ENCODE data around the gene LUZP2. TPM values are rescaled to one million over a fixed set of nuclear protein-coding genes. Genes with fewer than 3 reads are reported as not detected.

Gene LUZP2
- polyA plus RNA-seq, 1 experiment, result 1.6 TPM

DNA sequence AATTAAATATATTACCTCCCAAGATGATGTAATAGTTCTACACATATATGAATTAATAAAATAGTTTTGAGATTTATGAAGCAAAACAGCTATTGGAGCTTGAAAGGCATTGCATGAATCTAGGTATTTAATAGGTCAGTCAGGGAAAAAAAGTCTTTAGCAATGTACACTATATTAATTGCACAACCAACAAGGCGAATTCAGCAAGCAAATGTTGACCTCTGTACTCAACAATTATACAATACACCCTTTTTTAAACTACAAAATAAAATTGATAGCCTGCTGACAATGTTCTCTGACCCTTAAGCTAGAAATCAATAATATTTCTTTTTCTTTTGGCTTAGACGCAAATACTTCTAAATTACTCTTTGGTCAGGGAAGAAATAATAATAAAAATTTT lies 345.5 kb downstream of the LUZP2 start:
- CTCF ChIA-PET, result interaction anchor here (1.1 kb wide), 1 partner anchor 1821 kb away, joined by 3 read pairs; no protein-coding TSS in a partner anchor
- TF ChIP-seq, protein P1, sequence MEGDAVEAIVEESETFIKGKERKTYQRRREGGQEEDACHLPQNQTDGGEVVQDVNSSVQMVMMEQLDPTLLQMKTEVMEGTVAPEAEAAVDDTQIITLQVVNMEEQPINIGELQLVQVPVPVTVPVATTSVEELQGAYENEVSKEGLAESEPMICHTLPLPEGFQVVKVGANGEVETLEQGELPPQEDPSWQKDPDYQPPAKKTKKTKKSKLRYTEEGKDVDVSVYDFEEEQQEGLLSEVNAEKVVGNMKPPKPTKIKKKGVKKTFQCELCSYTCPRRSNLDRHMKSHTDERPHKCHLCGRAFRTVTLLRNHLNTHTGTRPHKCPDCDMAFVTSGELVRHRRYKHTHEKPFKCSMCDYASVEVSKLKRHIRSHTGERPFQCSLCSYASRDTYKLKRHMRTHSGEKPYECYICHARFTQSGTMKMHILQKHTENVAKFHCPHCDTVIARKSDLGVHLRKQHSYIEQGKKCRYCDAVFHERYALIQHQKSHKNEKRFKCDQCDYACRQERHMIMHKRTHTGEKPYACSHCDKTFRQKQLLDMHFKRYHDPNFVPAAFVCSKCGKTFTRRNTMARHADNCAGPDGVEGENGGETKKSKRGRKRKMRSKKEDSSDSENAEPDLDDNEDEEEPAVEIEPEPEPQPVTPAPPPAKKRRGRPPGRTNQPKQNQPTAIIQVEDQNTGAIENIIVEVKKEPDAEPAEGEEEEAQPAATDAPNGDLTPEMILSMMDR (IDR thresholded peaks at IDR 0.05; ENCODE audit: low read depth, low read length), result no peak
- no peak overlapping the region for H3K4me3 ChIP-seq (ENCODE audit: low read depth, low read length)
- no peaks in the 10 kb centered on the region for H3K9me3 ChIP-seq (ENCODE audit: control insufficient read depth, insufficient read depth, low read length)
- no peak overlapping the region for H3K27ac ChIP-seq (ENCODE audit: low read depth, low read length)
- POLR2A ChIA-PET, result no interaction called here
- no peaks in the 10 kb centered on the region for H3K27me3 ChIP-seq (ENCODE audit: control insufficient read depth, insufficient read depth, low read length)
- no peak for DNase-seq (ENCODE audit: low read depth, low spot score)

DNA sequence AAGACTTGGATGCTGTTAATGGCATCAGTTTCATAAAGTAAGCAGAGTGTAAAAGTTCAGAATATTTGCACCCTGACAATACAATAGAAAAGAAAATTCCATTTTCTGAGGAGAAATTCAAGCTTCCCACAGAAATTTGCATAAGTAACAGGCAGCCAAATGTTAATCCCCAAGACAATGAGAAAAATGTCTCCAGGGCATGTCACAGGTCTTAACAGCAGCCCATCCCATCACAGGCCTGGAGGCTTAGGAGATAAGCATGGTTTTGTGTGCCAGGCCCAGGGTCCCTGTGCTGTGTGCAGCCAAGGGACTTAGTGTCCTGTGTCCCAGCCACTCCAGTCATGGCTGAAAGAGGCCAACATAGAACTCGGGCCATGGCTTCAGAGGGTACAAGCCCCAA lies 347.6 kb downstream of the LUZP2 start:
- Histone ChIP-seq H3K4me3 (ENCODE audit: low read depth, low read length) (no peak overlapping the region), H3K27me3 (ENCODE audit: control insufficient read depth, insufficient read depth, low read length) (no peaks in the 10 kb centered on the region), H3K27ac (ENCODE audit: low read depth, low read length) (no peak overlapping the region), H3K9me3 (ENCODE audit: control insufficient read depth, insufficient read depth, low read length) (no peaks in the 10 kb centered on the region)
- TF ChIP-seq, protein P1 (IDR thresholded peaks at IDR 0.05; ENCODE audit: low read depth, low read length), result no peak
- CTCF ChIA-PET, result no interaction called here
- DNase-seq (ENCODE audit: low read depth, low spot score), result no peak
- POLR2A ChIA-PET, result no interaction called here

DNA sequence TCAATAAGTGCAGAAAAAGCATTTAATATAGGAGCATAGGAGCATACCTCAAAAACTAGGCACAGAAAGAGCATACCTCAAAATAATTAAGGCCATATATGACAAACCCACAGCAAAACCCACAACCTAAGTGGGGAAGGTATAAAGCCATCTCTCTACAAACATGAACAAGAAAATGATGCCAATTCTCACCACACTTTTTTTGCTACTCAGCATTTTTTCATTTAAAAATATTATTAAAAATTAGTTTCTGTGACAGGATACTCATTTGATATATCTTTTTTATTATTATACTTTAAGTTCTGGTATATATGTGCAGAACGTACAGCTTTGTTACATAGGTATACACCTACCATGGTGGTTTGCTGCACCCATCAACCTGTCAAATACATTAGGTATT lies 352.0 kb downstream of the LUZP2 start:
- Histone ChIP-seq H3K27ac (ENCODE audit: low read depth, low read length) (no peak overlapping the region), H3K9me3 (ENCODE audit: control insufficient read depth, insufficient read depth, low read length) (no peaks in the 10 kb centered on the region), H3K4me3 (ENCODE audit: low read depth, low read length) (no peak overlapping the region), H3K27me3 (ENCODE audit: control insufficient read depth, insufficient read depth, low read length) (no peaks in the 10 kb centered on the region)
- ChIA-PET CTCF (no interaction called here), POLR2A (no interaction called here)
- TF ChIP-seq, protein P1 (IDR thresholded peaks at IDR 0.05; ENCODE audit: low read depth, low read length), result no peak
- no peak for DNase-seq (ENCODE audit: low read depth, low spot score)

DNA sequence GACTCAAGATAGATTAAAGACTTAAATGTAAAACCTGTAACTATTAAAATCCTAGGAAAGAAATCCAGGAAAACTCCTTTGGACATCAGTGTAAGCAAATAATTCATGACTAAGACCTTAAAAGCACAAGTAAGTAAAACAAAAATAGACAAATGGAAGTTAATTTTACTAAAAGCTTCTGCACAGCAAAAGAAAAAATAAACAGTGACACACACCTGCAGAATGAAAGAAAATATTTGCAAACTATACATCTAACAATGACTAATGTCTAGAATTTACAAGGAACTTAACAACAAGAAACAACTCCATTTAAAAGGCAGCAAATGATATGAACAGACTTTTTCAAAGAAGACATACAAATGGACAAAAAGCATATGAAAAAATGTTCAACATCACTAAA lies 359.1 kb downstream of the LUZP2 start:
- CTCF ChIA-PET, result no interaction called here
- no peak overlapping the region for H3K27ac ChIP-seq (ENCODE audit: low read depth, low read length)
- TF ChIP-seq, protein P1 (IDR thresholded peaks at IDR 0.05; ENCODE audit: low read depth, low read length), result no peak
- DNase-seq (ENCODE audit: low read depth, low spot score), result no peak
- H3K27me3 ChIP-seq (ENCODE audit: control insufficient read depth, insufficient read depth, low read length), result no peaks in the 10 kb centered on the region
- no peak overlapping the region for H3K4me3 ChIP-seq (ENCODE audit: low read depth, low read length)
- POLR2A ChIA-PET, result no interaction called here
- H3K9me3 ChIP-seq (ENCODE audit: control insufficient read depth, insufficient read depth, low read length), result no peaks in the 10 kb centered on the region

DNA sequence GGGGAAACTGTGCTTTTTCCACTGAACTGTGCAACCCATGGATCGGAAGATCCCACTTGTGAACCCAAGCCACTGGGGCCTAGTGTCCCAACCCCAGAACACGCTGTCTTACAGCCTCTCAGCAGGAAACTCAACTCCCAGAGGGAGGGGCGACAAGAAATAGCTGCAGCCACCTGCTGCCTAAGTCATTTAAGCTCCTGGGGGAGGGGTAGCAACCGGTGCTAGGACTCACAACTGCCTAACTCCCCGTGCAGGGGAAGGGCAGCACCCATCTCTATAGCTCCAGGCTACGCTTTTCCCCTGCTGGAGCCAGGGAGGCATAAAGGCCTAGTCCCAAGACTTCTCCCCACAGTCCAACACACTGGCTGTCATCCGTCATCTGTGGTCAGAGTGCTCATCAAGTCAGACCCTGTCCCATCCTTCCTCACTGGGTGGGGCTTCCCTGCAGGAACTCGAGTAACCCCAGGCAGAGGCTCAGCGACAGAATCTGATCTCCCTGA lies 363.0 kb downstream of the LUZP2 start:
- ChIA-PET CTCF (no interaction called here), POLR2A (no interaction called here)
- Histone ChIP-seq H3K27me3 (ENCODE audit: control insufficient read depth, insufficient read depth, low read length) (no peaks in the 10 kb centered on the region), H3K27ac (ENCODE audit: low read depth, low read length) (no peak overlapping the region), H3K9me3 (ENCODE audit: control insufficient read depth, insufficient read depth, low read length) (peaks cover 4% of the 10 kb centered on the region; the same call in 1 of the 2 replicates), H3K4me3 (ENCODE audit: low read depth, low read length) (no peak overlapping the region)
- TF ChIP-seq, protein P1 (IDR thresholded peaks at IDR 0.05; ENCODE audit: low read depth, low read length), result no peak
- DNase-seq (ENCODE audit: low read depth, low spot score), result no peak

All from AG04450 (cell line).